OCI-LY7 (cell line): ENCODE measurements around the gene NUDT14.

Experiments
- CTCF ChIP-seq: fragments of 200-600 bp; sonication (generic); conservative IDR thresholded peaks from 2 replicates; pipeline ENCODE4 v1.5.1; 2014; ENCODE audit warnings: mild to moderate bottlenecking, antibody characterized with exemption, low read length, moderate library complexity, mixed read lengths
- EZH2phosphoT487 ChIP-seq: fragments of 200-600 bp; sonication (generic); IDR thresholded peaks from 2 replicates; pipeline ENCODE4 v1.6.1; 2018; ENCODE audit warnings: low read depth, borderline replicate concordance, mild to moderate bottlenecking, mixed run types, antibody characterized with exemption, low read length, moderate library complexity, mixed read lengths

- TF ChIP-seq CTCF: no peak
- TF ChIP-seq EZH2phosphoT487: no peak
Observed at GRCh38 chr14:105165134-105165704, 15.9 kb downstream of the NUDT14 start.
